Left renal pelvis (tissue), 4 donors: ENCODE measurements around the gene EFNA3. TPM values are rescaled to one million over a fixed set of nuclear protein-coding genes. Genes with fewer than 3 reads are reported as not detected.

ENCODE experiments used
- DNase-seq, 4 donors: peaks; one replicate each; pipeline ENCODE4 v3.0.0-alpha.2; 2013; ENCODE audit warnings: low read depth in 4 of 4, low spot score in 3 of 4
- polyA plus RNA-seq, 4 donors: library from polyadenylated mRNA; unstranded; fragments of 120-200 nt; gene quantifications; one replicate each; pipeline ENCODE4 v1.2.1, GENCODE V29; 2013; ENCODE audit not compliant: insufficient read length in 4 of 4

The EFNA3 gene
- polyA plus RNA-seq, 4 donors = 5.7 to 7.8 (median 6.3) TPM

DNA sequence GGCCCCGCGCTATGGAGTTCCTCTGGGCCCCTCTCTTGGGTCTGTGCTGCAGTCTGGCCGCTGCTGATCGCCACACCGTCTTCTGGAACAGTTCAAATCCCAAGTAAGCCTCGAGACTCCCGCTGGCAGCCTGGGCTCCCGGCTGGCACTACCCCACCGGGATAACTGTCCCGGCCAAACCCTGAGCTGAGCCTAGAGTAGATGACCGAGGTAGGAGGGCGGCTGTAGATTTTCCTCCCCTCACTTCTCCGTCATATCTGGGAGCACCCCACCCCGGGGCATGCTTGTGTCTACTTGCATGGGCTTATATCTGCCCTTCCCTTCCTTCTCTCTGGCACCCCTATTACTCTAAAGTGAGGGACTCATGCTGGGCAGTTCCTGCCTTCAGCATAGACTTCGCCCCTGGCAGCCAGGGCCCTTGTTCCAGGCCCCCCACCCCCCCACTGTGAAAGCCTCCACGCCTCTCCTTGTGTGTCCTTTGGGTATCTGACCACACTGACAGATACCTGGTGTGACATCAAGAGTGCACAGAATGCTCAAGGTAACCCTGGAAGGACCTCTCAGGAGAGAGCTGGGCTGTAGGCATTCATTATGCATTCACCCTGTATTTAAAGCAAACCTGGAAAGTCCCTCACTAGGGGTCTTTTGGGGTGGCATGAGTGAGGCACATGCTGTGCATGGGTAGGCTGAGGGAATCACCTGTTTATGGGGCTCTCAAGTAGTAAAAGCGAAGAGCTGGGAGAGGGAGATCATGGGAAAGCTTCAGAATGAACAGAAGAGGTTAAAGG lies 49.5 kb downstream of the EFNA3 start:
- DNase-seq = no peak

DNA sequence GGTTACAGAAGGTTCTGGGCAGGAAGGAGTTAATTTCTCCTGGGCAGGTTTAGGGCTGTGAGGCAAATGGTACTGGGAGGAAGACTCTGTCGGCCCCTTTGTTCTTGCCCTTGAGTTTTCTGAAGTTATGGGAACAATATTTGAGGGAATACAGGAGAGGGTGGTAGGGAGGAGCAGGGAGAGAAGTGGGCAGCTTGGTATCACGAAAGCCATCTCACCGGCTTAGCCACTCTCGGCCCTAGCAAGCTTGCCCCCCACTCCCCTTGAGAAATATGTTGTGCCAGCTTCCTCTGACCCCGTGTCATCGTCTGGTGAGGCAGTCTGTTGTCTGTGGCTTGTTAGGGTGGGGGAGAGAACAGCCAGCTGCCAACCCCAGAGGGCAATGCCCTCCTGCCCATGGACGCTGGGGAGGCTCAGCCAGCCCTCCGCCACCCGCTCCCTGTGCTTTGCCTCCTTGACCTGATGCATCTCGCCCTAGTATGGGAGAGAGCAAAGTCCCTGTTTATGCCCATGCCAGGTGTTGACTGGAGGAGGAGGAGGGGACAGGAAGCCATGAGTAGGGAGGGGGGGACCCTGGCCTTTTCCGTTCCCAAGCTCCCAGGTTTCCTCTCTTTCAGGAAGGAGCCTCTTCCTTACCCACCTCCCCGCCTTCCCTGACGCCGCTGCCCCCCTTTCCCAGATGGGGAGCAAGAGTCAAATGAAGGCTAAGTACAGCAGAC lies 50.3 kb downstream of the EFNA3 start:
- DNase-seq = no peak

DNA sequence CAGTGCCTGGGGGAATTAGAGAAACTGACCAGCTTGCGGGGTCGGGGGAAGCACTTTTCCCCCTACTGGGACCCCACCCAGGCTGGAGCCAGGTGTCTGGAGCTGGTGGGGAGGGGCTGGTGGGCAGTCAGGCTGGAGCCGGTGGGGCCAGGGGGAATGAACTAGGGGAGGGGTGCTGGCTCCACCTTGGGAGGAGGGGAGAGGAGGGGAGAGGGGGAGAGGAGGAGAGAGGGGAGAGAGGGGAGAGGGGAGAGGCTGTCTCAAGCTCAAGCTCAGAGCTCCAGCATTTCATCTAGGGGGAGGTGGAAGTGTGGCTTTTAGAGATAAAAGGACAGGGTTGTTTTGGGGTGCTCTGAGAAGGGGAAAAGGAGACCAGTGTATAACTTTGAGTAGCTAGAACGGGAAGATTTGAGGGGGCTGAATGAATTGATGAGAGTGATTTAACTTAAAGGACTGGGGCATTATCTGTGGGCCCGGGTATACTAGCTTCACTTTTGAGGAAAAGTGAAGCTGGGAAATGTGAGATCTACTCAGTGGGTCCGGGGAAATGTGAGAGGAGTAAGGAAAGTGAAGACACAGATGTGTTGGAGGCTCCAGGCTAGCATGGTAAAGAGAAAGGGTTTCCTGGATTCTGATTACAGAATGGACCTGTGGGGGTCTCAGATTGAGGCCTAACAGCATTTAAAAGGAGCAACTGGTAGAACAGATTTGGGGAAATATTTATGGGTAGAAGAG lies 51.8 kb downstream of the EFNA3 start:
- no peak for DNase-seq

DNA sequence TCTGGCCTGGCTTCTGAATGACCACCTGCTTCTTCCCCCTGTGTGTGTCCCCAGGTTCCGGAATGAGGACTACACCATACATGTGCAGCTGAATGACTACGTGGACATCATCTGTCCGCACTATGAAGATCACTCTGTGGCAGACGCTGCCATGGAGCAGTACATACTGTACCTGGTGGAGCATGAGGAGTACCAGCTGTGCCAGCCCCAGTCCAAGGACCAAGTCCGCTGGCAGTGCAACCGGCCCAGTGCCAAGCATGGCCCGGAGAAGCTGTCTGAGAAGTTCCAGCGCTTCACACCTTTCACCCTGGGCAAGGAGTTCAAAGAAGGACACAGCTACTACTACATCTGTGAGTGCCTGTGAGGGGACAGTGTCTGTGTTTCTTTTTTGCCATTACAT lies 52.6 kb downstream of the EFNA3 start:
- DNase-seq = no peak

DNA sequence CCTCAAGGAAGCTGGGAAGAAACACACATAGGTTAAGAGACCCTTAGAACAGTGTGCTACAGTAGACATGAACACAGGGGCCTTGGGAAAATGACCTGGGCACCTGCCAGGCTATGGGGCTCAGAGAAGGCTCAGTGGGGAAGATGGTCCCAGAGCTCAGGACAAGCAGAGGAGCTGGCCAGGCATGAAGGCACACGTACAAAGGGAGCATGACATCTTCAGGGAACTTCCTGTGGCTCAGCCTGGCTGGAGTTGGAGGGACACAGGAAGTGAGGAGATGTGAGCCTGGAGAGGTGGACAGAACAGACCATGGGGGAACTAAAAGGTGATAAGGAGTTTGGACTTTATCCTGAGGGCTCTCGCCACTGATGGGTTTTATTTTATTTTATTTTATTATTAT lies 53.2 kb downstream of the EFNA3 start:
- no peak for DNase-seq

DNA sequence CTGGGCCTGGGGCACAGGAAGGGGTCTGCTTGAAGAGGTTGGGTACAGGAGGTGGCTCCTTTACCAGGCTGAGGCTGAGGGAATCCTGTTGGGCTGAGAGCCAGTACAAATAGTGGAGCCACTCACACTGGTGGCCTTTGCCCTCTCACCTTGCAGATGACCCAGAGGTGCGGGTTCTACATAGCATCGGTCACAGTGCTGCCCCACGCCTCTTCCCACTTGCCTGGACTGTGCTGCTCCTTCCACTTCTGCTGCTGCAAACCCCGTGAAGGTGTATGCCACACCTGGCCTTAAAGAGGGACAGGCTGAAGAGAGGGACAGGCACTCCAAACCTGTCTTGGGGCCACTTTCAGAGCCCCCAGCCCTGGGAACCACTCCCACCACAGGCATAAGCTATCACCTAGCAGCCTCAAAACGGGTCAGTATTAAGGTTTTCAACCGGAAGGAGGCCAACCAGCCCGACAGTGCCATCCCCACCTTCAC lies 55.2 kb downstream of the EFNA3 start:
- DNase-seq = no peak

DNA sequence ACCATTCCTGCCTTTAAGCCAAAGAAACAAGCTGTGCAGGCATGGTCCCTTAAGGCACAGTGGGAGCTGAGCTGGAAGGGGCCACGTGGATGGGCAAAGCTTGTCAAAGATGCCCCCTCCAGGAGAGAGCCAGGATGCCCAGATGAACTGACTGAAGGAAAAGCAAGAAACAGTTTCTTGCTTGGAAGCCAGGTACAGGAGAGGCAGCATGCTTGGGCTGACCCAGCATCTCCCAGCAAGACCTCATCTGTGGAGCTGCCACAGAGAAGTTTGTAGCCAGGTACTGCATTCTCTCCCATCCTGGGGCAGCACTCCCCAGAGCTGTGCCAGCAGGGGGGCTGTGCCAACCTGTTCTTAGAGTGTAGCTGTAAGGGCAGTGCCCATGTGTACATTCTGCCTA lies 55.7 kb downstream of the EFNA3 start:
- DNase-seq = no peak

DNA sequence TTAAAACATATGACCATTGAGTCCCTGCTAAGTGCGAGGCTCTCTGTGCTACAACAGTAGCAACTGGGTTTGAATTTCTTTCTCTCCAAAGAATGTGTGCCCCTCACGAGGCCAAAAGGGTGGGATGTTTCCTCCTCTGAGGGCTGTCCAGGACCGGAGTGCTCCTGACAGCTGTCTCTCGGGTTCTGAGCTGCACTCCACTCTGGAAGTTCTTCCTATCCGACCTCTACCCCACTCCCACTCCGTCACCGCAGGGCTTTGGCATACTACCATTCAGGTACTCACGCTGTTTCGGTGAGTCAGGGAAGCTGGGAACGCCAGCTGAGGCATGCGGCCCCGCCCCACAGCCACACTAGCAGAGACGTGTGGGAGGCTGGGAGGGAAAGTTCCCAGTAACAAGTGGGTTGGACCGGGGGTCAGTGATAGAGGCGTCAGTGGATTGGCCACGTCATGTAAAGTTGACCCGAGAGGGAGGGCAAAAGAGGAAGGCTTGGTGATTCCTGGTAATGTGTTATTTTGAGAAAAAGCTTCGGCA lies 56.3 kb downstream of the EFNA3 start:
- peak in 1 of 4 donors; percentile 33 for DNase-seq

DNA sequence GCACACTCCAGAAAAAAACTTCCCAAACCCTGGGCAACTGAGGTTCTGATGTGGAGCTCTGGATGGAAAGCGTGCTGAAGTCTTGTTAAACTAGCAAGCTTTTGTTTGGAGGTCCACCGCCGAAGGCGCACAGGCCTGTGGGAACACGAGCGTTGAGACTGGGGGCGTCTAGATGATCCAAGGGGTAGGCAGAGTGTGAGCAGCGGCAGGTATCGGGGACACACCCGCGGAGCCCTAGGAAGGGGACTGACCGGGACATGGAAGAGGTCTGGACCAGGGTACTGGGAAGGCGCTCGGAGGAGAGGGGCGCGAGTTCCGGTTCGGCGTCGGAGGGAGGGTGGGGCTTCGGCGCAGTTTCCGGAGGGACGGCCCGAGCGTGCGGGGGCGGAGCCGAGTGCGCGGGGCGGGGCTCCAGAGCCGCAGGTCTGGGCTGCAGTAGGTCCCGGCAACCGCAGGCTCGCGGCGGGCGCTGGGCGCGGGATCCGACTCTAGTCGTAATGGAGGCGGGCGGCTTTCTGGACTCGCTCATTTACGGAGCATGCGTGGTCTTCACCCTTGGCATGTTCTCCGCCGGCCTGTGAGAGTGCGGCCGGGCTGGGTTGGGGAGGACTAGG lies 56.9 kb downstream of the EFNA3 start, which contains the start of gene SLC50A1:
Gene SLC50A1 (plus strand): TSS at position 438 of the 614 bp plus-strand sequence. CDS start 60 bp downstream, at position 498.
- peak; percentile 82 to 89 (median 85) for DNase-seq

DNA sequence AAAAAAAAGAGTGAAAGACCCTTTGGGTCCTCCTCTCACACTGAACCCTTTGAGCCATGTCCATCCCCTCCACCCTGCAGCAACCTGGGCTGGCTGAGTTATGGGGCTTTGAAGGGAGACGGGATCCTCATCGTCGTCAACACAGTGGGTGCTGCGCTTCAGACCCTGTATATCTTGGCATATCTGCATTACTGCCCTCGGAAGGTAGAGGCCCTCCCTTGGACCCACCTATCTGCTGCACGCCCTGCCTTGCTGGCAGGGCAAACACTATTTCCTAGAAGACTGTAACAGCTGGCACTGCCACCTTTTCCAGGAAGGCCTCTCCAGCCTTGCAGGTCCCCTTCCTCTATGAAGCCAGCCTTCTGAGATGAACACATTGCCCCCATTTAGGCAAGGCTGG lies 58.1 kb downstream of the EFNA3 start:
- no peak for DNase-seq

Other genes starting within 250 kb of the EFNA3 start
- gene KCNN3, start 208.6 kb upstream of the EFNA3 start, polyA plus RNA-seq = 1 to 10 TPM; 2.3 to 6.3 (median 2.8) TPM
- gene PMVK, start 142.1 kb upstream of the EFNA3 start, polyA plus RNA-seq = 10 to 100 TPM; 25.2 to 40.1 (median 35.4) TPM
- 10 to 100 TPM; 66.2 to 76.1 (median 71.1) TPM for gene PBXIP1, start 122.7 kb upstream of the EFNA3 start, polyA plus RNA-seq
- 10 to 100 TPM; 36.8 to 49.7 (median 44.9) TPM for gene PYGO2, start 117.1 kb upstream of the EFNA3 start, polyA plus RNA-seq
- 100 to 1,000 TPM in 1 of 4 donors, 10 to 100 TPM in 3; 79.2 to 119 (median 88.0) TPM for gene SHC1, start 108.1 kb upstream of the EFNA3 start, polyA plus RNA-seq
- 100 to 1,000 TPM in 1 of 4 donors, 10 to 100 TPM in 3; 89.2 to 104 (median 94.2) TPM for gene CKS1B, start 104.2 kb upstream of the EFNA3 start, polyA plus RNA-seq
- gene FLAD1, start 95.5 kb upstream of the EFNA3 start, polyA plus RNA-seq = 10 to 100 TPM; 20.4 to 39.1 (median 28.9) TPM
- gene LENEP, start 85.3 kb upstream of the EFNA3 start, polyA plus RNA-seq = under 1 TPM in 3 of 4 donors, not detected in 1; 0.30 to 0.73 (median 0.50) TPM
- 10 to 100 TPM in 3 of 4 donors, 1 to 10 TPM in 1; 3.8 to 19.1 (median 12.4) TPM for gene ZBTB7B, start 76.0 kb upstream of the EFNA3 start, polyA plus RNA-seq
- gene DCST2, start 45.1 kb upstream of the EFNA3 start, polyA plus RNA-seq = 1 to 10 TPM in 3 of 4 donors, under 1 TPM in 1; 0.78 to 2.7 (median 1.5) TPM
- gene DCST1, start 45.0 kb upstream of the EFNA3 start, polyA plus RNA-seq = under 1 TPM; 0.21 to 0.41 (median 0.29) TPM
- 10 to 100 TPM; 37.6 to 53.1 (median 46.2) TPM for gene ADAM15, start 27.5 kb upstream of the EFNA3 start, polyA plus RNA-seq
- gene EFNA4, start 15.1 kb upstream of the EFNA3 start, polyA plus RNA-seq = 10 to 100 TPM; 19.2 to 24.8 (median 19.5) TPM
- 10 to 100 TPM; 23.7 to 69.5 (median 63.0) TPM for gene EFNA1, start 49.0 kb downstream of the EFNA3 start, polyA plus RNA-seq
- 10 to 100 TPM; 39.6 to 66.6 (median 54.3) TPM for gene SLC50A1, start 57.0 kb downstream of the EFNA3 start, polyA plus RNA-seq
- 10 to 100 TPM; 29.4 to 49.8 (median 31.4) TPM for gene DPM3, start 61.7 kb downstream of the EFNA3 start, polyA plus RNA-seq
- 100 to 1,000 TPM; 139 to 182 (median 152) TPM for gene KRTCAP2, start 94.5 kb downstream of the EFNA3 start, polyA plus RNA-seq
- 1 to 10 TPM; 2.4 to 6.3 (median 3.2) TPM for gene TRIM46, start 95.0 kb downstream of the EFNA3 start, polyA plus RNA-seq
- 10 to 100 TPM; 27.7 to 52.9 (median 46.5) TPM for gene THBS3, start 129.1 kb downstream of the EFNA3 start, polyA plus RNA-seq
- gene MTX1, start 129.9 kb downstream of the EFNA3 start, polyA plus RNA-seq = 10 to 100 TPM; 26.6 to 49.9 (median 39.6) TPM
- gene ENTREP3, start 176.6 kb downstream of the EFNA3 start, polyA plus RNA-seq = 10 to 100 TPM; 20.0 to 32.8 (median 24.2) TPM
- 10 to 100 TPM; 45.9 to 72.1 (median 58.9) TPM for gene SCAMP3, start 183.5 kb downstream of the EFNA3 start, polyA plus RNA-seq
- 10 to 100 TPM; 70.1 to 93.6 (median 74.8) TPM for gene CLK2, start 194.7 kb downstream of the EFNA3 start, polyA plus RNA-seq
- gene HCN3, start 198.6 kb downstream of the EFNA3 start, polyA plus RNA-seq = 10 to 100 TPM in 2 of 4 donors, 1 to 10 TPM in 2; 8.4 to 11.9 (median 10.1) TPM
- 1 to 10 TPM in 3 of 4 donors, under 1 TPM in 1; 0.53 to 8.7 (median 5.7) TPM for gene PKLR, start 222.6 kb downstream of the EFNA3 start, polyA plus RNA-seq
- gene FDPS, start 230.0 kb downstream of the EFNA3 start, polyA plus RNA-seq = 100 to 1,000 TPM; 110 to 201 (median 171) TPM
- gene RUSC1, start 242.1 kb downstream of the EFNA3 start, polyA plus RNA-seq = 10 to 100 TPM; 35.4 to 40.6 (median 36.6) TPM